Stimulated activated CD8-positive, alpha-beta memory T cell treated with anti-CD3 and anti-CD28 coated beads, Interleukin-2, amount 100 ng/mL, for 1 hour (primary cell): ENCODE measurements around the gene PIP4K2A.
"Not testable (repeated sequence)": the region's sequence is repeated elsewhere in the genome, so short reads cannot be mapped to it uniquely, and the experiment has no call there.

ENCODE experiments used
- DNase-seq, 2 donors: peaks; one replicate each; pipeline ENCODE4 v3.0.0-alpha.2; 2020; ENCODE audit warnings: low read depth in 2 of 2

Gene PIP4K2A

DNA sequence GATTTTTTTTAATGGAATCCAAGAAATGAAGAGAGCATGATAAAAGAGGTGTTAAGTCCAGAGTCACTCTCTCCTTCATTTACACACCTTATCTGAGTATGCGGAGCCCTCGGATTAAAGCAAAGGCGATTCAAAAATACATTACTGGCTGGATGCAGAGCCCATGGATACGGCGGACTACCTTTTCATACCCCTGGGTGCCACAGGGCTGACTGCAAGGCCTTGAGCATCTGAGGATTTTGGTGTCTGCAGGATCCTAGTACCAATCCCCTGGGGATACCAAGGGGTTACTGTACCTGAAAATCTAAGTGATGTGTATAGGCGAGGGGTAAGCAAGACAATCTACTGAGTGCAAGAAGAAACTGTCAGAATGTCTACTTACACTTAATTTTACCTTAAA is 20.5 kb downstream of the PIP4K2A start:
- DNase-seq = no peak

DNA sequence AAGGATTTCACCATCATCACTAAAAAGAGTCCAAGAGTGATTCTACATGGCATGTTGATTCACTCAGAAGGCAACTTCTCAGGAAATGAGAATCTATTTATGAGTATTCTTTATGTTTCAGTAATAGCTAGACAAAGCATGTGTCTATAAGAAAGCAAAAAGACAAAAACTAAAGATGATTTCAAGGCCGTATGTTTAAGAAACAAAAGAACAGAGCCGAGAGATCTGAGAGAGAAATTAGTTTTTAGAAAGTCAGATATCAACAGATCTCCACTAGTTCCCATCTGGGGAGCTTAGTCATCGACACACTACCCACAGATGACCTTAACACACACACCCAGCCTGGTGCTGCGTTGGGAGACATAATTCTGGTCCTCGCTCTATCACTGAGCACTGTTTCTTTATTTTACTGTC is 21.0 kb downstream of the PIP4K2A start:
- DNase-seq = no peak

DNA sequence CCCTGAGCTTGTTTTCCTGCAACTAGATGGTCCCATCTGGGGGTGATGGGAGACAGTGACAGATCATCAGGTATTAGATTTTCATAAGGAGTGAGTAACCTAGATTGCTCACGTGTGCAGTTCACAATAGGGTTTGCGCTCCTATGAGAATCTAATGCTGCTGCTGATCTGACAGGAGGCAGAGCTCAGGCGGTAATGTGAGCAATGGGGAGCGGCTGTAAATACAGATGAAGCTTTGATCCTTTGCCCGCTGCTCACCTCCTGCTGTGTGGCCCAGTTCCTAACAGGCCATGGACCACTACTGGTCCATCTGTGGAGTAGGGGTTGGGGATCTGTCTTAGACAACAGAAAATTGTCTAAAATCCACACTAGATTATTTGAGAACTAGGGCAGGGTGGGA is 22.3 kb downstream of the PIP4K2A start:
- not testable (repeated sequence) for DNase-seq

DNA sequence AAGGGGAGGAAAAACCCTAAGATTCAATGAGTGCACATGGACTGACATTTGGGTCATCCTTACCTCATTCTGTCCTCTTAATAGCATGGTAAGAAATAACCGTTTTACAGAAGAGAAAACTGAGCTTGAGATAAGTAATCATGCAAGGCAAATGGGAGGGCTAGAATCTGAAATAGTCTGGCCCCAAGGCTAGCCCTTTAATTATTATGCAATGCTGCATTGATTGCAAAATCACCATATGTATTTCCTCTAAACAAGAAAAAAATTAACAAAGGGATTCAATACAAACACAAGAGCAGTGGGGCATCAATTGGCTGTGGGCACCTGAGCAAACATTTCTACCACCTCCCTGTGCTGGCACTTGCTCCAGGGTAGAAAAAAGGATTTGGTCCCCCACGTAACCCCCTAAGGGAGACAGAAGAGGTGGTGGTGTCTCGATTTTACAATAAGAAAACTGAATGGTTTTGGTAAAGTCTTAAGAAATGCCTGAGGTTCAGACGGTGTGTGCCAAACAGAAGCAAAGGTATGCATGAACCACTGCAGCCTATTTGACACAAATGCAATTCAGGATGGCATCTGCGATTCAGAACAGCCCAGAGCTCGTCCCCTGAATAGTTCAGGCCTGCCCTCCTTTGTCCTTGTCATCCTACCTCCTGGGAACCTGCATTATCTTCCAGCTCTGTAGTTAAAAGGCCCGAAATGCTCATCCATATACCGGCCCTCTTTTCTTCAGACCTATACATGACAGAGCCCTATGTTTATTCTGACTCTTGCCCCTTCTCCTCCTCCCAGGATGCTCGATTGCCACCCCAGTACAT is 23.6 kb downstream of the PIP4K2A start:
- DNase-seq = no peak

DNA sequence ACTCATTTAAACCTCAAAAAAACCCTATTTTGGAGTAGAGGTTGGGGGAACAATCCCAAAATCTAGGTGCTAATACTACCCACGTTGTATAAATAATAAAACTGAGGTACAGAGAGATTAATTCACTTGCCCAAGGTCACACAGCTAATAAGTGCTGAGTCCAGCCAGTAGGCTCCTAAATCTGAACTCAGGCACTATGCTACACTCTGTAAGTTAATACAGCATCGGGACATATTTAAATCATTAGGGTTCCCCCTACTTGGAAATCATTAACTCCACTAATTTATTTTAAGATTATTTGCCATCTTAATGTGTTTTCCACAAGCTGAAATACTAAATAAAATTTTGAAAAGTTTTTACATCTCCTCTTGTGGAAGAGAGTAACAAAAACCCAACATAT is 24.2 kb downstream of the PIP4K2A start:
- DNase-seq = no peak

DNA sequence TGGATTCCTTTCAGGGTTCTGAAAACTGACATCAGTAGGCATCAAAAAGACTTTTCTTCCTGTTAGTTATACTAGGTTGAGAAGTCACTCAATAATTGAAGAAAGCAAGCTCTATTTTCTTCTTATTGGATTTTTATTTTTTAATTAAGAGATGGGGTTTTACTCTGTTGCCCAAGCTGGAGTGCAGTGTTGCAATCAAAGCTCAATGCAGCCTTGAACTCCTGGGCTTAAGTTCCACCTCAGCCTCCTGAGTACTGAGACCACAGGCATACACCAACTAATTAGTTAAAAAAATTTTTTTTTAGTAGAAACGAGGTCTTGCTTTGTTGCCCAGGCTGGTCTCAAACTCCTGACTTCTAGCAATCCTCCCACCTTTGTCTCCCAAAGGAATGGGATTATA is 28.0 kb downstream of the PIP4K2A start:
- DNase-seq = no peak

DNA sequence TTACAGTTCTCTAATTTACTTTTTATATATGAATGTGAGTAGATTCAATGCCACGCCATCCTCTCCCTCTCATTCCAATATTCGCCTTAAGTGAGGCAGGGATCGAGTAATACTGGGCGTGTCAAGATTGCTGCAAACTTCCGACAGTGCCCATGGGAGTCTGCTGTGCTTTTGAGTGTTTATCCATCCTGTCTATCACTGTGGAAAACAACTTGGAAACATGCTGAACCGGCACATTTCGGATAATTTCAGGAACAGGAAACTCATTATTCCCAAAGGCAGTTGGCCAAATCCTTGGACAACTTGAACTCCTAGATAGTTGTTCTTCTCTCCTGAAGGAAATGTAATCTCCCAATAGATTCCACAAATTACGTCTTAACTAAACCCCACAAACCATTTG is 28.5 kb downstream of the PIP4K2A start:
- DNase-seq = no peak

DNA sequence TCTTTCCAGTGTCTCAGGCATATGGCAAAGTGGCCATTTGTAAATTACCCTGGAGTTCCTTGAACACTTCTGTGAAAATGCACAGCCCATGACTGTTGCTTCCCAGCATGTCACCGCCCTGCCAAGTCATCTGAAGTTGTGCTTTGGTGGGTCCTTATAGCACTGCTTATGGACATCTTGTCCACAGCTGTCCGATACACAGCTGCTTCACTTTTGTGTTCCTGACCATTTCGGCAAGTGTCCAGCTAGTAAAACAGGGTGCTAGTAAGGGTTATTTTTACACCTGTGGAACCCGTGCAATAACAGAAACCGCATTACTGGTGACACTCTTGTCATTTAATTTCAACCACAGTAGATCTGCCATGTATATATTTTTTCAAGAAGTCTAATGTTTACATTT is 29.7 kb downstream of the PIP4K2A start:
- no peak for DNase-seq

DNA sequence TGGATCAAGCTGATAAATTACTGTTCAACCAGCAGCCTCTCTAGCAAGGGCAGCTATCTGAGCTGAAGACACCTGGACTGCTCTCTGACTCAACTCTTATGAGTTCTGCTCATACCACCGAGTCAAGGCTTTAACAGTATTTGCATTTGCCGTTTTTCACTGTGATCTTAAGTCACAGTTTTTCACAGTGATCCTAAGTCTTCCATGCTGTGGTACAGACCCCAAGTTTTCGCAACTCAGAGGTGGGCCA is 31.3 kb downstream of the PIP4K2A start:
- no peak for DNase-seq

DNA sequence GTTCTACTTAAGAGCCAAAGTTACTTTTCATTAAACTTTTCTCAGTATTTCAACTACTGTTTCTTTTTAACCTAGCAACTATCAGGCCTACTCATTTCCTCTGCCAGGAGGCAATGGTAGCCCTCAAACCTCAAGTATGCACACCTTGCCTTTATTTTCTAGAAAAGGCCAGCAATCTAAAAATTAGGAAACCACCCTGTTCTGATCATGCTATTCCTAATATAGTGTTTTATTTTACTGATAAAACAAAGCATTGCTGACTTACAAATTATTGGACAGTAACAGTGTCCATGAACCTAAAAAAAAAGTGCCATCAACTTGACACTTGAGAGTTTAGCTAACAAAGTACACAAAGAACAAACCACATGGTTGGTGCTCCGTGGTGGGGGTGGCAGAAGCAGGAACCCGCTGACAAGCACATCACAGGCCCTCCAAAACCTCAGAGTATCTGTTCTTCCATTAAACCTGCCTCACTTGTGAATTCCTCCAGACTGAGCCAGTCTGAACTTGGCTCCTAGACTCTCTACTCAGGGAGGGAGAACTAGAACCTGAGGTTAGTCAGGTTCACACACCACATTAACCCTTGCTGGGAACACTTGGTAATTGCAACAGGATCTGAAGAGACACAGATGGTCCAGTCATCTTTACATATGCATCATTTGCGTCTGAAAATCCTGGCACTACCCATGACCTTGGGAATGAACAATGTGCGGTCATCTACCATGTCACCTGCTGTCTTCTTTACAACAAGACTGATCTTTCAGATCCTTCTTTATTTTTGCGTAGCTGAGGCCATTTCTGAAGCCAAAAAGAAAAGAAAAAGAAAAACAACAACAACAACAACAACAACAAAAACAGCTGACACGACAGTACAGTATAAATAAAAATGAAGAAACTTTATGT is 31.9 kb downstream of the PIP4K2A start:
- DNase-seq = peak; percentile 34 to 43

DNA sequence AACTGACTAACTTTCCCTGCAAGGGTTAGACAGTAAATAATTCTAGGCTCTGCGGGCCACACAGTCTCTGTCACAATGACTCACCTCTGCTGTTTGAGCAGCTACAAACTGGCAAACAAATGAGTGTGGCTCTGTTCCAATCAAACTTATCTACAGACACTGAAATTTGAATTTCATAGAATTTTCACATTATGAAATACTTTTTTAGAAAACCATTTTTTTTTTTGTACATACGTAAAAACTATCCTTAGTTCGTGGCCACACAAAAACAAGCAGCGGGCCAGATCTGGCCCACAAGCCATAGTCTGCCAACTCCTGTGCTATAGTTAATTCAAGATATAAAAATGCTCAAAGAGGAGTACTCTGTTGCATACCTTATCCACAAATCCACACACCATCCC is 32.6 kb downstream of the PIP4K2A start:
- DNase-seq = peak in 1 of 2 donors; percentile 34

DNA sequence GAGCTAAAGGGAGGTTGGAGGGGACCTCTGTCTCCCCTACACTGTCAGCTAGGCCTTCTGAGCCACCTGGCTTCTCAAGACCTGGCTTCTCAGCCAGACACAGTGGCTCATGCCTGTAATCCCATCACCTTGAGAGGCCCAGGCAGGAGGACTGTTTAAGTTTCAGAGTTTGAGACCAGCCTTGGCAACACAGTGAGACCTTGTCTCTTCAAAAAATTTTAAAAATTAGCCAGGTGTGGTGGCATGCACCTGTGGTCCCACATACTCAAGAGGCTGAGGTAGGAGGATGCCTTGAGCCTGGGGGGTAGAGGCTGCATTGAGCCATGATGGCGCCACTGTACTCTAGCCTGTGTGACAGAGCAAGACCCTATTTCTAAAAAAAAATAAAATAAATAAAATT is 33.1 kb downstream of the PIP4K2A start:
- DNase-seq = no peak

DNA sequence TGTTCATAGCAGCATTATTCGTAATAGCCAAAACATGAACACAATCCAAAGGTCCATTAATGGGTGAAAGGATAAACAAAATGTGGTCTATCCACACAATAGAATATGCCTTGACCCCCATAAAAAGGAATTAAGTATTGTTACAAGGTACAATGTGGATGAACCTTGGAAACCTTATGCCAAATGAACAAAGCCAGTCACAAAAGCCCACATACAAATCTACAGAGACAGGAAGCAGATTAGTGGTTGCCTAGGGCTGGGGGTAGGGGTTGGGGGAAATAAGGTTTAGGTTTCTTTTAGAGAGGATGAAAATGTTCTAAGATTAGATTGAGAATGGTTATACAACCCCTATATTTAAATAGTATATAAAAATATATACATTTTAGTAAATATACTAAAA is 34.8 kb downstream of the PIP4K2A start:
- DNase-seq = no peak

DNA sequence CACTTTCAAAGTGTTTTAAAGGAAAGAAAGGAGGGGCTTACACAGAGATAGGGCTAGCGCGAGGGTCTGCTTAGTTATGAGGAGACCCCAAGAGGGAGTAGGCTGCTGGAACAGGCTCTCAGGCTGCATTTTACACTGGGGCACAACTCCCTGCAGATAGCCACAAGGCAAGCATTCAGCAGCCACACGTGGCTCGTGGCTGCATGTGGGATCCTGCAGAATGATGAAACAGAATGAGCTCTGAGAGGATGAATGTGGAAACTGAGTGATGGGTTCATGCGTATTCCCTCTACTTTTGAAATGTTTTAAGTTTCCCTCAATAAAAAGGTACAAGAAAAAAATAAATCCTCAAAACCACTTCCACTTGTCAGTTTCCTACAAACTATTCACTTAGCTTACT is 37.0 kb downstream of the PIP4K2A start:
- no peak for DNase-seq

DNA sequence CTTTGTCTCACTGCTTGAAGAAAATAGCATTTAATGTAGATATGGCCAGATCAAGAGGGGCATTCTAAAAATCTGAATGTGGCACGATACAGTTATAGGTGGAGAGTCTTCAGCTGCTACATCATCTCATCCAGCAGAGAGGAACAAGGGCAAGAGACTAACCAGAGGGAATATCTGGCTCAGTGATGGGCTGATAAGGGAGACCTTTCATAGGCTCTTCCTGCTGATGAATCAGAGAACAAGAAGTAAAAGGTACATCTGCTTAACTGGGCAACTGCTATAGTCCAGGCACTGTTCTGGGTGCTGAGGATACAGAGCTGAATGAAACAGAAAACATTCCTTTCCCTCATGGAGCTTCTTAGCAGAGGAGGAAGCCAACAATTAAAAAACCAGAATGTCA is 37.9 kb downstream of the PIP4K2A start:
- no peak for DNase-seq

DNA sequence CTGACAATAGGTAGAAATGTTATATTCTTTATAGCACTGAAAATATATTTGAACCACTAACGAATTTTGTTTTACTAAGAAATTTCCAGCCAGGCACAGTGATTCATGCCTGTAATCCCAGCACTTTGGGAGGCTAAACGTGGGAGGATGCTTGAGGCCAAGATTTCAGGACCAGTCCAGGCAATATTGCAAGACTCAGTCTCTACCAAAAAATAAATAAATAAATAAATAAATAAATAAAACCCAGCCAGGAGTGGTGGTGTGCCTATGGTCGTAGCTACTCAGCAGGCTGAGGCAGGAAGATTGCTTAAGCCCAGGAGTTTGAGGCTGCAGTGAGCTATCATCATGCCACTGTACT is 39.8 kb downstream of the PIP4K2A start:
- DNase-seq = no peak

DNA sequence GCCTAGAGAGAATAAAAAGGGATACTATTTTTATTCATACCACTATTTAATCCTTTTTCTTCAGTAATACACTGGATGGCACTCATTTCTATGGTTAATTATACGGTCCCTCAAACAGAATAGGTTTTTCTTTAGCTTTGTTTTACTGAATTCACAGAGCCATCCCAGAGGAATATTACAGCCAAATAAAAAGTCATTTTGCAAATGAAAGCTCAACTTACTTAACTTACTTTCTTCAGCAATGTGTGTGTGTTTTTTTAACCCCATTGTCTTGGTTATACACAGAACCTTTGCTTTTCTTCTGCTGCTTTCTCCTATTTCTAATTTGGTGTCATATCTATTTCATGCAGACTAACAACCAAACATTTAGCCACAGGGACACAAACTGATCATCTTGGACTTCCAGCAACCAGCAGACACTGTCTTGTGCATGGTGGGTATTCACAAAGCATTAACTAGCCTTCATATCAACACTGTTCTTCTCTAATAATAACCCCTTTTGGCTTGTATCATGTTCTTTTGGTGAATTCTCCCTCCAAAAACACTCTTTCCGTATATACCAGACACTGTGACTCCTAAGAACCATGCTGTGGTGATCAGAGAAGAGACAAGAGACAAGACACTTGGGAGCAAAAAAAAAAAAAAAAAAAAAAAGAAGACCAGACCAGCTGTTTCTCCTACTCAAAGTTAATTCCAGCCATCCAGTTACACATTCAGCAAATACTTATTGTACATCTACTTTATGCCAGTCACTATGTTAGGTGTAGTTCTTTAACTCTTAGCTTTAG is 40.4 kb downstream of the PIP4K2A start:
- no peak for DNase-seq

DNA sequence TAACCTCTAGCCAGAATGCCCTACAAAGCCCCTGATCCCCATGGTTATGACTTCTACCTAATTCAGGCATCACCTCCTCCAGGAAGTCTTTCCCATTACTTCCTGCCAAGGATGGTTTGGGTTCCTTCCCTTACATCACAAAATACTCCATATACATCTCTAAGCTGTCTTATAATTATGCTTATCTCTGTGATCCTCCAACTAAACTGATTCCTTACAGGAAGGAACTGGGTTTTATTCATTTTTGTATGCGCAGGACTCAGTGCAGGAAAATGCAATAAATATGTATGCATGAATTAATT is 41.3 kb downstream of the PIP4K2A start:
- DNase-seq = no peak

DNA sequence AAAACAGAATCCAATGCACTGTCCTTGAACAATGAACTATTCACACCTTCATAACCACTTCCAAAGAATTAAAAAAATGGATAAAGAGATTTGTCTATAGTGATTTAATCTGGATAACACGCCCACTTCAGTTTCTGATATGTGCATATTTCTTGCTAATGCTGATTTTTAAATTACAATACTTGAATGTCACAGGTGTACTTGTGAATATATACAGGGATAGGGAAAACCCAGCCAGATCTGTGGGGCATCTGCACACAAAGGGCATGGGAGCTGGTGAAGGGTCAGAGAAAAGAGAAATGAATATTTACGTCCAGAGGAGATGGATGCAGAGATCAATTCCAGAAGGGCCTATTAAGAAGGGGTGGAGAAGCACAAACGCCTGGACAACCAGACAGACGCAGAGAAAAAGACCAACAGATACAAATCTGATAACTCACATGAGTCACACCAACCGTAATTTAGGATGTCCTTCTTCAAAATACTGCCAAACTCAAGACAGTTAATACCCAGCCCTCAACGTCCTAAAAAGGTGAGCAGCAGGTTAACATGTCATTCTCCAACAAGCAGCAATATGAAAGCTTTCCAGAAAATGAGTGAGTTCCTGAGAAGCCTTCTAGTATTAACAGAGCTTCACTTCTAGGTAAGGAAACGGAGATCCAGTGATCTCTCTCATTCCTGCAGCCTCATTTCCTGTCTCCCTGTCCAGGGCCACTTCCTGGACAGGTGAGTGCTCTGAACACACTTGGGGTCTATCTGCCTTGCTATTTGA is 41.9 kb downstream of the PIP4K2A start:
- DNase-seq = no peak

DNA sequence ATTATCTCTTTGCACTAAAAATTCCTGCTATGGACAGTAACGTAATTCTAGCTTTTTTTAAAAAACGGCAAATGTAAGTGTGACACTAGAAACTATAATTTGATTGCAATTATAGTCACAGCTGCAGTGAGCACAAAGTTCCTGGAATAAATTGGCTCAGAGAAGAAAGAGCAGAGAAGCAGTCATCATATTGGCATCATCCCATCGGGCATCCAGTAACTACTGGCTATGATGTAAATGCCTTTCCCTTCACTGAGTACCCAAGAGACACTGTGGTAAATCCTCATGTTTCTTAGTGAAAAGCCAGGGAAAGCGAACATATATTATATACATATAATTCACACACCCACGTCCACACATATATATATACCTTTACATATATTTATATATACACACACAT is 43.6 kb downstream of the PIP4K2A start:
- no peak for DNase-seq

DNA sequence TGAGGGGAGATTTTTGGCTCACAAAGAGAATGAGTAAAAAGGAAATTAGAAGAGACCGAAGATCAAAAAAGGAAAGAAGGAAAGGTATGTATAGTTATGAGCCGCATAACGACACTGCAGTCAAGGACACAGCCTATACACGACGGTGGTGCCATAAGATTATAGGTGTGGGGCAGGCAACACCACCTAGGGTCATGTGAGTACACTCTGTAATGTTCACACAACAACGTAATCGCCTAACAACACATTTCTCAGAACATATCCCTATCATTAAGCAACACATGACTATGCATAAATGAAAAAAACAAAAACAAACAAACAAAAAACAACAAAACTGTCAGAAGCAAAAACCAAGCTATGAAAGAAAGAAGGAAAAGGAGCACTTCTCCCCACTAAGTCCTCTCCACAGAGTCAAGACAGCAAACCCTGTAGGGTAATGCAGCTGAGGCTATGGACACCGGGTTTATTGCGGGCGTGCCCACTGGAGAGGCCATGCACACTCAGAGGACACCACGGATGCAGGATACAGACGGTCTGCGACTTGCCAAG is 45.1 kb downstream of the PIP4K2A start:
- no peak for DNase-seq

DNA sequence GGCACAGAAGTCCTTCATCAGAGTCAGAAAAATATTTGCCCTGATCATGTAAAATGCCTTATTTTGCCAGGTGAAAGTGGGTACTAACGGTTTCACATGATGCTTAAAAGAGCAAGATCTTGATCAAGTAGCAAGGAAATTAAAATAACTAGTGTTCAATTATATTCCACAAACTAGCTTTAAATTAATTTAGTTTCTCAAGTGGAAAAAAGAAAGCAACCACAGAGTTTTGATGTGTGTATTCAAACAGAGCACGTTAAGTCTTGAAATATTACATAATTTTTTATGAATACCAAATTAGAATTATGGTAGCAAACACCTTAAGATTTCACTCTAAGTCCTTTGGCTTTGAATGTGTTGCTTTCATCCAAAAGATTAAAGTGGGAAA is 47.3 kb downstream of the PIP4K2A start:
- DNase-seq = no peak
